HPDE6-E6E7 (cell line): ENCODE results near the gene SIPA1.
"Not testable (repeated sequence)": the region's sequence is repeated elsewhere in the genome, so short reads cannot be mapped to it uniquely, and the experiment has no call there.

Source experiments
- DNase-seq: peaks from one replicate; pipeline ENCODE4 v3.0.0; 2011; ENCODE audit warnings: missing footprints; ENCODE audit errors: extremely low spot score

Gene SIPA1

DNA sequence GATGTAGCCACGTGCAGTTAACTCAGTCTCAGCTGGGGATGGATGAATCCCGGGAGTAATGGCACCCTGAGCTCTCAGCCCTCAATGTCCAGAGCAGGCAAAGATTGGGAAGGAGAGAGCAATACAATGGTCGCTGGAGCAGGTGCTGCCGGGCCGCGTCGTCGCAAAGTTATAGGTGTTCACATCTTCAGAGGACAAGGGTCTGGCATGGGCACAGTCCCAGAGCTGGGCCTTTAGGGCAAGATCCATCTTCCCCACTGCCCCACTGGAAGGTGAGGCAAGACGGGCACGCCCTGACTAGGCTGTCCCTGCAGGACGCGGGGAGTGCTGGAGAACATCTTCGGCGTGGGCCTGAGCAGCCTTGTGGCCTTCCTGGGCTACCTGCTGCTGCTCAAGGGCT lies 14.7 kb upstream of the SIPA1 start:
- no peak for DNase-seq

- DNase-seq = no peak
Observed at GRCh38 chr11:65623852-65624616, 13.9 kb upstream of the SIPA1 start.

DNA sequence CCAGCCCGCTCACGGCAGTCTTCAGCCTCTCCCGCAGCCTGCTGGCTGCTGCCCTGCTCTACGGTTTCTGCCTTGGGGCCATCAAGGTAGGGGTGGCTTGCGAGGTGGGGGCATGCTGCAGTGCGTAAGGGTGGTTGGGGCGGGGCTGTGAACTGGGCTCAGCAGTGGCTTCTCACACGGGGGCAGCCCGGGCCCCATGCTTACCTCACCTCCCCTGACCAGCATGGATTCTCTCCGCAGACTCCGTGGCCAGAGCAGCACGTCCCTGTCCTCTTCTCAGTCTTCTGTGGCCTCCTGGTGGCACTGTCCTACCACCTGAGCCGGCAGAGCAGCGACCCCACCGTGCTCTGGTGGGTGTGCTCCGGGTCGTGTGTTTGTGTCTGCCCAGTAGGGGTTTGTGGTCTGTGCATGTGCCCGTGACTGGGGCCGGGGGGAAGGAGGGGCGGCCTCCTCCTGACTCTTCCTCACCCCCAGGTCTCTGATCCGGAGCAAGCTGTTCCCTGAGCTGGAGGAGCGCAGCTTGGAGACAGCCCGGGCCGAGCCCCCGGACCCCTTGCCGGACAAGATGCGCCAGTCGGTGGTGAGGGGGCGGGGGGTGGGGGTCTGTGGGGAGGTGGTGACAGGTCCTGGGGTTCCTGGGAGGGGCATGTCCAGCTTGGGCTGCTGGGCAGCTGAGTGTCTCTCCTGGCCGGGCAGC lies 12.8 kb upstream of the SIPA1 start:
- no peak for DNase-seq

- no peak for DNase-seq
Observed at GRCh38 chr11:65625628-65626342, 12.1 kb upstream of the SIPA1 start.

GRCh38 chr11:65627202-65627601 lies 10.7 kb upstream of the SIPA1 start:
- no peak for DNase-seq

GRCh38 chr11:65629579-65629978 lies 8.3 kb upstream of the SIPA1 start:
- no peak for DNase-seq

DNA sequence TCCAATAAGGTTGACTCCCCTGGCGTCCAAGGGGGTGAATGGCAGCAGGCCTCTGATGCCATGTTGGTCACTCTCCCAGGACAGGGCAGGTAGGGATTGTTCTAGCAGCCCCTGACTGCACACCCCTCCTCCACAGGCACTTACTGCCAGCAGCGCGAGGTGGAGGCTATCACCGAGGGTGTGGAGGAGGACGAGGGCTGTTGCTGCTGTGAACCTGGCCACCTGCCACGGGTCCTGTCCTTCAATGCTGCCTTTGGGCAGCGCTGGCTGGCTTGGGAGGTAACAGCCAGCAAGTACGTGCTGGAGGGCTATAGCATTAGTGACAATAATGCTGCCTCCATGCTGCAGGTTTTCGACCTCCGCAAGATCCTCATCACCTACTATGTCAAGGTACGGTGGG lies 7.7 kb upstream of the SIPA1 start:
- no peak for DNase-seq

DNA sequence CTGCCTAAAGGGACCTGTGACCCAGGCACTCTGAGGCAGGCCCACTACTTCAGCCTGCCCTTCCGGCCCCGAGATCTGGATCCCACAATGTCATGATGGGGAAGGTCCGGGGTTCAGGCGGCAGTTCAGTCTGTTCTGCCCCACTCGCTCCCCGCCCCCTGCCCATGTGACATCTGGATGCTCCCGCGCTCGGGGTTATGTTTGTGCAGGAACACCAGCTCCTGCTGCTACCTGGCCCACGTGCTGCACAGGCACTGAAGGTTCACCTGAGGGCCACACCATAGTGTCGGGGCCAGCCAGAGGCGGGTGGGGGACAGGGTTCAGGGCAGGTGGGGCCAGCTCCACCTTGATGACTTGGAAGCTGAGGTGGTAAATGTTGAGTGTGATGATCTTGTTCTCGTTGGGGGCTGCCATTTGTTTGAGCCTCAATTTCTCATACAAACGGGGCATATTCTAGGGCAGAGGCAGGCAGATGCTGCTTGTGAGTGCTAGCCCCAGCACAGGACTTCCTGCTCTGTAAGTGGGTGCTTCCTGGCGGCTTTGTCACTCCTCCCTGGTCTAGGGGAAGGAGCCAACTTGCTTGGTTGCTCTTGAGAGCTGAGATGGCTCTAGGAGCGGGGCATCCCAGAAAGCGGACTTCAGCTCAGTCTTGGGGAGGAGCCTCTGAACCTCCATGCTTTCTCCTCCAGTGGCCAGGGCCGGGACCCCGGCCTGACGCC lies 4.4 kb upstream of the SIPA1 start:
- no peak for DNase-seq

GRCh38 chr11:65634109-65634436 lies 3.8 kb upstream of the SIPA1 start:
- DNase-seq = no peak

DNA sequence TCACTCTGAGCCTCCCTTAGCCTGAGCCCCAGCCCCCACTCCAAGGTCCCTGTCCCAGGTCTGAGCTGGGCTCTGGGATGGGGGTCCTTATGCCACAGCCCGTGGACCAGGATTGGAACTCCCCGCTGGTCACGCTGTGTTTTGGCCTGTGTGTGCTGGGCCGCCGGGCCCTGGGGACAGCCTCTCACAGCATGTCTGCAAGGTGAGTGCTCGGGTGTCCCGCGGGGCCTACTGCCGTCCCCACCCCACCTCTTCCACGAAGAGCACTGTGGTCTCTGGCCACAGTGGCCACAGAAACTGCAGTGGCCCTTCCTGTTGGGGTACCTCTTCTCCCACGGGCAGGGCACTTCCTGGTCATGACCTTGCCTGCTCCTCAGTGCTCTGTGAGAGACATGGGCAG lies 3.5 kb upstream of the SIPA1 start:
- DNase-seq = no peak

DNA sequence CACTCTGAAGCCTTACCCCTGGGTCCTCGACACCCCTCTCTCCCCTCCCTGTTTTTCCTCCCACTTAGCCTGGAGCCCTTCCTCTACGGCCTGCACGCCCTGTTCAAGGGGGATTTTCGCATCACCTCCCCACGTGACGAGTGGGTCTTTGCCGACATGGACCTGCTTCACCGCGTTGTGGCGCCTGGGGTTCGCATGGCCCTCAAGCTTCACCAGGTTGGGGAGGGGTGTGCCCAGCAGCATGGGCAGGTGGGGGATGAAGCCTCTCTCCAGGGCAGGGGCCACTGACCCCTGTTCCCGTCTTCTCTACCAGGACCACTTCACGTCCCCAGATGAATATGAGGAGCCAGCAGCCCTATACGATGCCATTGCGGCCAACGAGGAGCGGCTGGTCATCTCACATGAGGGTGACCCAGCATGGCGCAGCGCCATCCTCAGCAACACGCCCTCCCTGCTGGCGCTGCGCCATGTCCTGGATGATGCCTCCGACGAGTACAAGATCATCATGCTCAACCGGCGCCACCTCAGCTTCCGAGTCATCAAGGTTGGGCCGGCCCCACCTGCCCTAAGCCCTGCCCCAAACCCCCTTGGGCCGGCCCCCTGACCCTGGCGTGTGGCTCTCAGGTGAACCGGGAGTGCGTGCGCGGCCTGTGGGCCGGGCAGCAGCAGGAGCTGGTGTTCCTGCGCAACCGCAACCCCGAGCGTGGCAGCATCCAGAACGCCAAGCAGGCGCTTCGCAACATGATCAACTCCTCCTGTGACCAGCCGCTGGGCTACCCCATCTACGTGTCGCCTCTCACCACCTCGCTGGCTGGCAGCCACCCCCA lies 2.8 kb upstream of the SIPA1 start:
- no peak for DNase-seq

GRCh38 chr11:65636108-65637031 lies 1.5 kb upstream of the SIPA1 start:
- DNase-seq = no peak

DNA sequence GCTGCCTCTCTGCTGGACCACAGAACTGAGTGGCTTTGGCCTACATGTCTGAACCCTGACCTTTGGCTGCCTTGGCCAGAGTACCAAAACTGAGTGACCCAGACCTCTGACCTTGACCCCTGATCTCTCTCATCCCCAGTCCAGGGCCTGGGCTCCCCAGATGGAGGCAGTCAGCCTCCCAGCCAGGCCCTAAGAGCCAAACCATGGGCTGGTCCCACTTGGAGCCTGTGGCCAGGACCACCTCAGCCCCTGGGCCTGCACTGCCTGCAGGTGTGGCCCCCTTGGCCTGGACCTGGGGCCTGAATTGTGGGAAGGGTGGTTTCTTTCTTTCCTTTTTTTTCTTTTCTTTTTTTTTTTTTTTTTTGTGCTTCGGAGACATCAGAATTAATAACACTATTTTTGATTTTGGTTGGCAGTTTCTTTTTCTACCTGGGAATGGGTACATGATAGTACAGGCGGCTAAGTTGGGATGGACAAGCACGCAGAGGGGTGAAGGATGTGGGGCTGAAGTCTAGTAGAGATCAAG lies 806 bp upstream of the SIPA1 start:
- no peak for DNase-seq

DNA sequence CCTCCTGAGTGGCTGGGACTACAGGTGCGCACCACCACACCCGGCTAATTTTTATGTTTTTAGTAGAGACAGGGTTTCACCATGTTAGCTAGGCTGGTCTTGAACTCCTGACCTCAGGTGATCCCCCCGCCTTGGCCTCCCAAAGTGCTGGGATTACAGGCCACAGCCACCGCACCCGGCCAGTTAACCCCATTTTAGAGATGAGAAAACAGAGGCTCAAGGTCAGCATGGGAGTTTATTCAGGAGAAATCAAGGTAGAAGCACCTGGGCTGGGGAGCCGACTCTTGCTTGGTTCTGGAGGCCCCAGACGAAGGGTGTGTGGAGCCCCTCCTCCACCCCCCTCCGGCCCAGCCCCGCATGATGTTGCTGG lies 1.3 kb downstream of the SIPA1 start:
- DNase-seq = not testable (repeated sequence)

GRCh38 chr11:65639623-65640482 lies 2.0 kb downstream of the SIPA1 start:
- no peak for DNase-seq

DNA sequence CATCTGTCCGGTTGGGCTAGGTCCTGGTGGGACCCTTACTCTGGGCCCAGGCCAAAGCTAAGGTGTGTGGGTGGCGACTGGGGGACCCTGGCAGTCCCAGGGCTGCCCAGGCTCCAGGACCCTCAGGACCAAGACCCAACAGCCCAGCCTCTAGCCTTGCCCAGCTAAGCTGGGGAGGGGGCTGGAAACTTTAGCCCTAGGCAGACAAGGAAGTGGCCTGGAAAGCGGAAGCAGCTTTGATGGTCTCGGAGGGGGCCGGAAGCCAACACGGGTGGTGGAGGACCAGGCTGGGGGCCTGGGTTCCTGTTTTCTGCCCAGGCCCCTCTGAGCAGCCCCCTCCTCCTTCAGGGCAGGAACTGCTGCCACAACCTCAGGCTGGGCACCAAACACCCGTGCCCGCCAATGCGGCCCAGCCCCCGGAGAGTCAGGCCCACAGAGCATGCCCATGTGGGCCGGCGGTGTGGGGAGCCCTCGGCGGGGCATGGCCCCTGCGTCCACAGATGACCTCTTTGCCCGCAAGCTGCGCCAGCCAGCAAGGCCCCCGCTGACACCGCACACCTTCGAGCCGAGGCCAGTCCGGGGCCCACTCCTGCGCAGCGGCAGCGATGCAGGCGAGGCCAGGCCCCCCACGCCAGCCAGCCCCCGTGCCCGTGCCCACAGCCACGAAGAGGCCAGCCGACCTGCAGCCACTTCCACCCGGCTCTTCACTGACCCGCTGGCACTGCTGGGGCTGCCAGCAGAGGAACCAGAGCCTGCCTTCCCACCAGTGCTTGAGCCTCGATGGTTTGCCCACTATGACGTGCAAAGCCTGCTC lies 2.8 kb downstream of the SIPA1 start:
- DNase-seq = no peak

GRCh38 chr11:65641297-65642013 lies 3.6 kb downstream of the SIPA1 start:
- DNase-seq = no peak
